Measurements from ENCODE around the gene CYTH4.
A peak's percentile ranks its signal among the peaks of the same experiment; 100 is the strongest.
"Not testable (repeated sequence)": the region's sequence is repeated elsewhere in the genome, so short reads cannot be mapped to it uniquely, and the experiment has no call there.

The CYTH4 gene

GRCh38 chr22:37282385-37282677, at the start of gene CYTH4:
Gene CYTH4 (plus strand): TSS chr22:37282508. CDS start chr22:37282570, 62 bp downstream.
- DNase-seq (ENCODE audit: low read depth in 2 of 2), result peak in 1 of 2 donors; percentile 65

- DNase-seq (ENCODE audit: low read depth in 2 of 2), result not testable (repeated sequence)
Observed at GRCh38 chr22:37233371-37233750, 48.9 kb upstream of the CYTH4 start.

GRCh38 chr22:37233751-37234631, 48.3 kb upstream of the CYTH4 start:
- no peak for DNase-seq (ENCODE audit: low read depth in 2 of 2)

GRCh38 chr22:37234736-37235711, 47.3 kb upstream of the CYTH4 start:
- no peak for DNase-seq (ENCODE audit: low read depth in 2 of 2)

GRCh38 chr22:37235897-37236607, 46.3 kb upstream of the CYTH4 start:
- DNase-seq (ENCODE audit: low read depth in 2 of 2), result no peak

GRCh38 chr22:37237371-37238268, 44.7 kb upstream of the CYTH4 start:
- DNase-seq (ENCODE audit: low read depth in 2 of 2), result no peak

- DNase-seq (ENCODE audit: low read depth in 2 of 2), result no peak
Observed at GRCh38 chr22:37239336-37240239, 42.7 kb upstream of the CYTH4 start.

- no peak for DNase-seq (ENCODE audit: low read depth in 2 of 2)
Observed at GRCh38 chr22:37240240-37240940, 41.9 kb upstream of the CYTH4 start.

GRCh38 chr22:37240941-37241320, 41.4 kb upstream of the CYTH4 start:
- no peak for DNase-seq (ENCODE audit: low read depth in 2 of 2)

- DNase-seq (ENCODE audit: low read depth in 2 of 2), result no peak
Observed at GRCh38 chr22:37241351-37242142, 40.8 kb upstream of the CYTH4 start.

- peak; percentile 74 to 82 for DNase-seq (ENCODE audit: low read depth in 2 of 2)
Observed at GRCh38 chr22:37242395-37242918, 39.9 kb upstream of the CYTH4 start.

GRCh38 chr22:37243402-37244113, 38.8 kb upstream of the CYTH4 start:
- no peak for DNase-seq (ENCODE audit: low read depth in 2 of 2)

- peak; percentile 72 to 78 for DNase-seq (ENCODE audit: low read depth in 2 of 2)
Observed at GRCh38 chr22:37244114-37244921, 38.0 kb upstream of the CYTH4 start, which contains the start of gene RAC2. Gene RAC2 (minus strand): TSS chr22:37244269. CDS start chr22:37244148, 121 bp downstream.

- no peak for DNase-seq (ENCODE audit: low read depth in 2 of 2)
Observed at GRCh38 chr22:37244922-37245722, 37.2 kb upstream of the CYTH4 start.

GRCh38 chr22:37245740-37246139, 36.6 kb upstream of the CYTH4 start:
- DNase-seq (ENCODE audit: low read depth in 2 of 2), result no peak

- DNase-seq (ENCODE audit: low read depth in 2 of 2), result no peak
Observed at GRCh38 chr22:37248251-37248650, 34.1 kb upstream of the CYTH4 start.
